Kidney (tissue), 14 donors: Measurements from ENCODE around the gene TOGARAM2. TPM values are rescaled to one million over a fixed set of nuclear protein-coding genes. Genes with fewer than 3 reads are reported as not detected.

Experiments used
- DNase-seq, 5 donors: peaks; one replicate each; pipeline ENCODE4 v3.0.0-alpha.2; 2013 to 2020
- FAIRE-seq: peaks from 2 replicates; lab custom pipeline; 2012; peaks lifted over from hg19 to GRCh38; lab: Jason Lieb, UNC
- H3K27ac ChIP-seq, 2 donors: one replicate each; pipeline ENCODE4 v1.7.0; 2013; ENCODE audit warnings: low read depth in 2 of 2, low read length in 2 of 2, inconsistent platforms in 1 of 2
- H3K27me3 ChIP-seq: one replicate; pipeline ENCODE4 v1.7.1; 2013; ENCODE audit warnings: low read length, inconsistent platforms; ENCODE audit not compliant: control insufficient read depth, insufficient read depth
- H3K36me3 ChIP-seq, 3 donors: one replicate each; pipeline versions ENCODE4 v1.7.0 to v1.7.1; 2013; ENCODE audit warnings: low read length in 3 of 3, control low read depth in 1 of 3, inconsistent platforms in 1 of 3; ENCODE audit not compliant: insufficient read depth in 3 of 3, control insufficient read depth in 2 of 3
- H3K4me1 ChIP-seq, 3 donors: one replicate each; pipeline versions ENCODE4 v1.7.0 to v1.7.1; 2013; ENCODE audit warnings: low read length in 3 of 3, inconsistent platforms in 1 of 3, low read depth in 1 of 3; ENCODE audit not compliant: control insufficient read depth in 2 of 3, insufficient read depth in 2 of 3
- H3K4me3 ChIP-seq, 3 donors: one replicate each; pipeline versions ENCODE4 v1.7.0 to v1.8.1; 2013; ENCODE audit warnings: low read length in 3 of 3, control low read depth in 1 of 3, inconsistent platforms in 1 of 3
- H3K9ac ChIP-seq, 3 donors: one replicate each; pipeline versions ENCODE4 v1.7.0 to v1.7.1; 2013; ENCODE audit warnings: low read length in 3 of 3, control low read depth in 1 of 3, inconsistent platforms in 1 of 3
- H3K9me3 ChIP-seq, 3 donors: one replicate each; pipeline versions ENCODE4 v1.7.0 to v1.7.1; 2013; ENCODE audit warnings: low read length in 3 of 3, control low read depth in 1 of 3, inconsistent platforms in 1 of 3; ENCODE audit not compliant: control insufficient read depth in 2 of 3, insufficient read depth in 1 of 3
- CTCF ChIP-seq: IDR thresholded peaks from 3 replicates; pipeline ENCODE4 v1.5.1; 2012; ENCODE audit warnings: mild to moderate bottlenecking, moderate library complexity, borderline replicate concordance; ENCODE audit not compliant: insufficient read depth; ENCODE audit errors: extremely low read depth
- intact Hi-C: fragments of 100-400 bp; cut with DNase I; formaldehyde crosslinking; loops from one replicate; pipeline ENCODE4 v1.11.1; 2022
- polyA plus RNA-seq: library from polyadenylated mRNA; stranded (reverse); fragments of 350-450 nt; fragmentation: Illumina TruSeq; extraction: RNeasy Lipid Tissue Mini Kit (QIAGEN cat#74804); gene quantifications from one replicate; pipeline ENCODE4 v1.2.3, GENCODE V29; 2014; ENCODE audit warnings: low read depth, low replicate concordance; ENCODE audit not compliant: insufficient read depth
- total RNA-seq: library from RNA; stranded (reverse); fragmentation: NEBNext Ultra II Directional; extraction: Animal tissue kit (Norgen Biotek cat#: 25700); gene quantifications from one replicate; pipeline ENCODE4 v1.2.1, GENCODE V29; 2021
- donor health status: control.
- donor health status: control.
- donor health status: control.
- donor health status: control.
- donor health status: control.
- donor health status: DM: yes; HTN: yes; CAD: no.
- donor health status: Normal renal cell carcinoma (clear cell type).

The TOGARAM2 gene
- total and polyA plus RNA-seq, 2 donors from 2014 or later, result 0.60 to 1.4 TPM

DNA sequence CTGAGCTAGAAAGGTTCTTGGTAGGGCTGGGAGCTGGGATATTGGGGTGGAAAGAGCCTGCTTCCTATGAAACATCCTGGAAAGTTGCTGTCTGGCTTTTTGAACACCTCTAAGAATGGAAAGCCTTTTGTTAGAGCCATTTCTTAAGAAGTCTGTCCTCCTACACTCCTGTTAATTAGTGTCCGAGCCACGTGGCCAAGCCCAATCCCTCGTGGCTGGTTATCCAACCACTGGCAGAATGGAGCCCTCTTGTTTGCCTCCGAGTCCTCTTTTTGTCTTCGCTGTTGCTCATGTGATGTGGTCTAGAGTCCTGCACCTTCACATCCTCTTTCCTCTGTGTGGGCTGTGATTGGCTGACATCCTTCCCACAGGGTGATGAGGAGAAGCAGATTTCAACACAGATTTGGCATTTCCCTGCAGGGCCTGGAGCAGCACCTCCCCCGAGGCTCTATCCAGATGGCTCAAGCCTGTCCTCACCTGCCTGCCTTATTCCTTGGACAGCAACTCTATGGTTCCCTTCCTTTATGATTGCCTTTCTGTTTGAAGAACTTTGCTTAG is 8.2 kb upstream of the TOGARAM2 start:
- no peaks in the 10 kb centered on the region for H3K4me1 ChIP-seq
- FAIRE-seq, result no peak
- H3K27ac ChIP-seq, result no peak overlapping the region
- no peak overlapping the region for H3K9ac ChIP-seq
- H3K36me3 ChIP-seq, result no peaks in the 10 kb centered on the region
- no peaks in the 10 kb centered on the region for H3K27me3 ChIP-seq
- intact Hi-C loops, result no loop called here
- no peaks in the 10 kb centered on the region for H3K9me3 ChIP-seq
- no peak overlapping the region for H3K4me3 ChIP-seq
- no peak for TF ChIP-seq CTCF
- peak in 1 of 5 donors; percentile 7 for DNase-seq

- H3K9me3 ChIP-seq, result no peaks in the 10 kb centered on the region
- H3K9ac ChIP-seq, result no peak overlapping the region
- no peaks in the 10 kb centered on the region for H3K4me1 ChIP-seq
- no peak for DNase-seq
- H3K27me3 ChIP-seq, result no peaks in the 10 kb centered on the region
- H3K27ac ChIP-seq, result no peak overlapping the region
- no peak overlapping the region for H3K4me3 ChIP-seq
- intact Hi-C loops, result no loop called here
- no peak for FAIRE-seq
- no peak for TF ChIP-seq CTCF
- no peaks in the 10 kb centered on the region for H3K36me3 ChIP-seq
Observed at GRCh38 chr2:28974252-28974651, 6.8 kb upstream of the TOGARAM2 start.

GRCh38 chr2:28975671-28976070 is 5.4 kb upstream of the TOGARAM2 start:
- intact Hi-C loops, result no loop called here

More at GRCh38 chr2:28975671-28976070, 5.4 kb upstream of the TOGARAM2 start:
- Histone ChIP-seq H3K9me3 (no peaks in the 10 kb centered on the region), H3K4me1 (peaks cover 0 to 2% (median 0%) of the 10 kb centered on the region in 3 donors), H3K36me3 (no peaks in the 10 kb centered on the region), H3K9ac (no peak overlapping the region), H3K4me3 (no peak overlapping the region), H3K27ac (no peak overlapping the region), H3K27me3 (no peaks in the 10 kb centered on the region)
- no peak for TF ChIP-seq CTCF
- no peak for FAIRE-seq
- no peak for DNase-seq
